MM.1S (cell line): ENCODE data around the gene TCHP.

Source experiments
- DNase-seq: peaks from one replicate; pipeline ENCODE4 v3.0.0-alpha.2; 2015
- H2AFZ ChIP-seq: fragments of 300-600 bp; sonication (generic); 2 replicates; pipeline ENCODE4 v1.6.0; 2016; ENCODE audit warnings: antibody characterized with exemption, low read length
- H3F3A ChIP-seq: fragments of 300-600 bp; sonication (generic); 2 replicates; pipeline ENCODE4 v1.6.1; 2016; ENCODE audit warnings: mild to moderate bottlenecking, antibody characterized with exemption, low read length, moderate library complexity, mixed read lengths; ENCODE audit not compliant: insufficient read depth
- H3K27ac ChIP-seq: fragments of 300-600 bp; sonication (generic); 2 replicates; pipeline ENCODE4 v1.5.1; 2016; ENCODE audit warnings: mild to moderate bottlenecking, low read length
- H3K27me3 ChIP-seq: fragments of 300-600 bp; sonication (generic); replicated peaks from 2 replicates; pipeline ENCODE4 v1.6.0; 2016; ENCODE audit warnings: low read length; ENCODE audit not compliant: insufficient read depth
- H3K36me3 ChIP-seq: fragments of 300-600 bp; sonication (generic); replicated peaks from 2 replicates; pipeline ENCODE4 v1.6.1; 2016; ENCODE audit warnings: mild to moderate bottlenecking, low read length, mixed read lengths; ENCODE audit not compliant: insufficient read depth
- H3K4me1 ChIP-seq: fragments of 300-600 bp; sonication (generic); 2 replicates; pipeline ENCODE4 v1.6.1; 2016; ENCODE audit warnings: low read length, mixed read lengths
- H3K4me2 ChIP-seq: fragments of 300-600 bp; sonication (generic); 2 replicates; pipeline ENCODE4 v1.6.0; 2016; ENCODE audit warnings: low read depth, low read length
- H3K4me3 ChIP-seq: fragments of 300-600 bp; sonication (generic); 2 replicates; pipeline ENCODE4 v1.5.1; 2016; ENCODE audit warnings: low read length, mixed read lengths
- H3K79me2 ChIP-seq: fragments of 300-600 bp; sonication (generic); 2 replicates; pipeline ENCODE4 v1.6.1; 2016; ENCODE audit warnings: mixed run types, low read length, mixed read lengths
- H3K9ac ChIP-seq: fragments of 300-600 bp; sonication (generic); 2 replicates; pipeline ENCODE4 v1.6.1; 2016; ENCODE audit warnings: low read length, mixed read lengths
- H3K9me2 ChIP-seq: fragments of 300-600 bp; sonication (generic); replicated peaks from 2 replicates; pipeline ENCODE4 v1.6.1; 2016; ENCODE audit warnings: mild to moderate bottlenecking, low read length, mixed read lengths; ENCODE audit not compliant: insufficient read depth
- H3K9me3 ChIP-seq: fragments of 300-600 bp; sonication (generic); replicated peaks from 2 replicates; pipeline ENCODE4 v1.6.1; 2016; ENCODE audit warnings: mild to moderate bottlenecking, low read length, mixed read lengths; ENCODE audit not compliant: insufficient read depth
- H4K20me1 ChIP-seq: fragments of 300-600 bp; sonication (generic); 2 replicates; pipeline ENCODE4 v1.6.1; 2016; ENCODE audit warnings: mild to moderate bottlenecking, low read length, moderate library complexity, mixed read lengths; ENCODE audit not compliant: insufficient read depth
- CTCF ChIP-seq: fragments of 300-600 bp; sonication (generic); IDR thresholded peaks from 2 replicates; pipeline ENCODE4 v1.5.1; 2016; ENCODE audit warnings: antibody characterized with exemption, low read length, mixed read lengths
- EZH2 ChIP-seq: fragments of 300-600 bp; sonication (generic); optimal IDR thresholded peaks from 2 replicates; pipeline ENCODE3; 2017; ENCODE audit warnings: low read depth, mild to moderate bottlenecking, antibody characterized with exemption, low read length, mixed read lengths
- EZH2phosphoT487 ChIP-seq: fragments of 300-600 bp; sonication (generic); IDR thresholded peaks from 2 replicates; pipeline ENCODE4 v1.6.1; 2018; ENCODE audit warnings: antibody characterized with exemption, low read length

The TCHP gene

GRCh38 chr12:109943811-109944210 is 43.7 kb downstream of the TCHP start:
- no peaks in the 10 kb centered on the region for H3K4me1 ChIP-seq
- H4K20me1 ChIP-seq, result no peaks in the 10 kb centered on the region
- no peak overlapping the region for H3K9ac ChIP-seq
- H3K4me3 ChIP-seq, result no peak overlapping the region
- H3K79me2 ChIP-seq, result no peaks in the 10 kb centered on the region
- H3K9me3 ChIP-seq, result no peaks in the 10 kb centered on the region
- H3F3A ChIP-seq, result no peaks in the 10 kb centered on the region
- H3K36me3 ChIP-seq, result no peaks in the 10 kb centered on the region
- no peak for DNase-seq
- H3K9me2 ChIP-seq, result no peaks in the 10 kb centered on the region
- TF ChIP-seq CTCF, result no peak
- no peak for TF ChIP-seq EZH2
- no peak overlapping the region for H3K4me2 ChIP-seq
- no peak overlapping the region for H3K27ac ChIP-seq
- no peaks in the 10 kb centered on the region for H3K27me3 ChIP-seq
- no peak overlapping the region for H2AFZ ChIP-seq

GRCh38 chr12:109944561-109945359 is 44.7 kb downstream of the TCHP start:
- no peak overlapping the region for H3K9ac ChIP-seq
- H3K4me2 ChIP-seq, result no peak overlapping the region
- H3K9me2 ChIP-seq, result no peaks in the 10 kb centered on the region
- no peak overlapping the region for H2AFZ ChIP-seq
- no peak for DNase-seq
- no peak for TF ChIP-seq EZH2phosphoT487
- TF ChIP-seq CTCF, result no peak
- no peak for TF ChIP-seq EZH2
- no peak overlapping the region for H3K4me3 ChIP-seq
- no peaks in the 10 kb centered on the region for H3F3A ChIP-seq
- no peaks in the 10 kb centered on the region for H4K20me1 ChIP-seq
- no peaks in the 10 kb centered on the region for H3K36me3 ChIP-seq
- H3K27me3 ChIP-seq, result no peaks in the 10 kb centered on the region
- H3K9me3 ChIP-seq, result no peaks in the 10 kb centered on the region
- H3K4me1 ChIP-seq, result no peaks in the 10 kb centered on the region
- no peak overlapping the region for H3K27ac ChIP-seq
- H3K79me2 ChIP-seq, result no peaks in the 10 kb centered on the region

GRCh38 chr12:109946505-109946904 is 46.4 kb downstream of the TCHP start:
- TF ChIP-seq EZH2phosphoT487 (no peak), EZH2 (no peak), CTCF (no peak)
- Histone ChIP-seq H3K9me2 (no peaks in the 10 kb centered on the region), H3K4me3 (no peak overlapping the region), H3K4me2 (no peak overlapping the region), H3K79me2 (no peaks in the 10 kb centered on the region), H3K27ac (no peak overlapping the region), H3F3A (no peaks in the 10 kb centered on the region), H3K9ac (no peak overlapping the region), H3K27me3 (no peaks in the 10 kb centered on the region), H2AFZ (no peak overlapping the region), H3K36me3 (no peaks in the 10 kb centered on the region), H3K9me3 (no peaks in the 10 kb centered on the region), H4K20me1 (no peaks in the 10 kb centered on the region), H3K4me1 (no peaks in the 10 kb centered on the region)
- no peak for DNase-seq
